ENCODE results near the gene TBX6.
"Not testable (repeated sequence)": the region's sequence is repeated elsewhere in the genome, so short reads cannot be mapped to it uniquely, and the experiment has no call there.

TBX6 gene, protein sequence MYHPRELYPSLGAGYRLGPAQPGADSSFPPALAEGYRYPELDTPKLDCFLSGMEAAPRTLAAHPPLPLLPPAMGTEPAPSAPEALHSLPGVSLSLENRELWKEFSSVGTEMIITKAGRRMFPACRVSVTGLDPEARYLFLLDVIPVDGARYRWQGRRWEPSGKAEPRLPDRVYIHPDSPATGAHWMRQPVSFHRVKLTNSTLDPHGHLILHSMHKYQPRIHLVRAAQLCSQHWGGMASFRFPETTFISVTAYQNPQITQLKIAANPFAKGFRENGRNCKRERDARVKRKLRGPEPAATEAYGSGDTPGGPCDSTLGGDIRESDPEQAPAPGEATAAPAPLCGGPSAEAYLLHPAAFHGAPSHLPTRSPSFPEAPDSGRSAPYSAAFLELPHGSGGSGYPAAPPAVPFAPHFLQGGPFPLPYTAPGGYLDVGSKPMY

GRCh38 chr16:30091474-30092372, at the start of gene TBX6:
Gene TBX6 (minus strand): TSS chr16:30091924. CDS start chr16:30091193, 731 bp downstream.
- DNase-seq (ENCODE audit: low read depth in 2 of 2) = peak; percentile 88 to 92

DNA sequence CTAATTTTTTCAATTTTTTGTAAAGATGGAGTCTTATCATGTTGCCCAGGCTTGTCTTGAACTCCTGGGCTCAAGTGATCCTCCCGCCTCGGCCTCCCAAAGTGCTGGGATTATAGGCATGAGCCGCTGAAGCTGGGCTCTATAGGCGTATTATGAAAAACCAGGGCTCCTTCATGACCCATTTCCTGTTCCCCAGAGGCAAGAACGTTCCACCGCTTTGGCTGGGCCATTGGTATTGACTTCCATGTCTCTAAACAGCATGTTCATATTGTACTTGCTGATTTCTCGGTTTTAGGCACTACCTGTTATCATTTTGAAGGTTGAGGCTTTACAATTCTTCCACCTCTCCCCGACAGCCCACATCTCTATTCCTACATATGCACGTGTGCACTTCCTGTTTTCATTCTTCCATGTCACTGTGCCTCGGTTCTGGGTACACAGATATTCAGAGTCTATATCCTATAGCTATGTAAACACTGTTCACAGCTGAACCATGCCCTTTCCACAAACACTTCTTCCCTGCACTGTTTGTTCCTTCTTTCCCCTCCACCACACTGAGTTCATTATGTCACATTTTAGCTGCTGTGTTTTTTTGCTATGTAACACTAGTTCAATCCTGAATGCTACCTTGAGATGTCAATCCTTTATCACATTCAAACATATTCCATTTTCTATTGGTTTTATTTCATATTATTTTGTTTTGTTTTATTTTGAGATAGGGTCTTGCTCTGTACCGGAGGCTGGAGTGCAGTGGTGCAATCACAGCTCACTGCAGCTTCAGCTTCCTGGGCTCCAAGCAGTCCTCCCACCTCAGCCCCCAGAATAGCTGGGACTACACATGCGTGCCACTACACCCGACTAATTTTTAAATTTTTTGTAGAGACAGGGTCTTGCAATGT, 48.1 kb upstream of the TBX6 start:
- DNase-seq (ENCODE audit: low read depth in 2 of 2) = no peak

- no peak for DNase-seq (ENCODE audit: low read depth in 2 of 2)
These were observed 46.2 kb upstream of the TBX6 start for GRCh38 chr16:30137897-30138296.

GRCh38 chr16:30136971-30137605, 45.4 kb upstream of the TBX6 start:
- no peak for DNase-seq (ENCODE audit: low read depth in 2 of 2)

GRCh38 chr16:30132591-30132990, 40.9 kb upstream of the TBX6 start:
- DNase-seq (ENCODE audit: low read depth in 2 of 2) = no peak

- DNase-seq (ENCODE audit: low read depth in 2 of 2) = no peak
These were observed 40.2 kb upstream of the TBX6 start for GRCh38 chr16:30131869-30132475.

- DNase-seq (ENCODE audit: low read depth in 2 of 2) = no peak
These were observed 36.3 kb upstream of the TBX6 start for GRCh38 chr16:30127993-30128392.

DNA sequence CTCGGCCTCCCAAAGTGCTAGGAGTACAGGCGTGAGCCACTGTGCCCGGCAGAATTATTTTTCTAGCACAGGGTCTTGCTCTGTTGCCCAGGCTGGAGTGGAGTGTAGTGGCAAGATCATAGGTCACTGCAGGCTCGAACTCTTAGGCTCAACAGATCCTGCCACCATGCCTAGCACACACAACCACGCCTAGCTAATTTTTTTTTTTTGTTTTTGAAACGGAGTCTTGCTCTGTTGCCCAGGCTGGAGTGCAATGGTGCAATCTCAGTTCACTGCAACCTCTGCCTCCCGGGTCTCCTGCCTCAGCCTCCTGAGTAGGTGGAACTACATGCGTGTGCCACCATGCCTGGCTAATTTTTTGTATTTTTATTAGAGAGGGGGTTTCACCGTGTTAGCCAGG, 34.0 kb upstream of the TBX6 start:
- not testable (repeated sequence) for DNase-seq (ENCODE audit: low read depth in 2 of 2)

DNA sequence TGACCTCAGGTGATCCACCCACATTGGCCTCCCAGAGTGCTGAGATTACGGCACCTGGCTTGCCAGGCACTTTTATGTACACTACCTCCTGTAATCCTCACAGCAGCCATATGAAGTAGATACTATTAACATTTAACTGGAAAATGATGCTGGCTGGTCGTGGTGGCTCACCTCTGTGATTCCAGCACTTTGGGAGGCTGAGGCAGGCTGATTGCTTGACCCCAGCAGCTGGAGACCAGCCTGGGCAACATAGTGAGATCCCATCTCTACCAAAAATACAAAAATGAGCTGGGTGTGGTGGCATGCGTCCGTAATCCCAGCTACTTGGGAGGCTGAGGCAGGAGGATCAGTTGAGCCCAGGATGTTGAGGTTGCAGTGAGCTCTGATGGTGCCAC, 33.3 kb upstream of the TBX6 start:
- no peak for DNase-seq (ENCODE audit: low read depth in 2 of 2)

DNA sequence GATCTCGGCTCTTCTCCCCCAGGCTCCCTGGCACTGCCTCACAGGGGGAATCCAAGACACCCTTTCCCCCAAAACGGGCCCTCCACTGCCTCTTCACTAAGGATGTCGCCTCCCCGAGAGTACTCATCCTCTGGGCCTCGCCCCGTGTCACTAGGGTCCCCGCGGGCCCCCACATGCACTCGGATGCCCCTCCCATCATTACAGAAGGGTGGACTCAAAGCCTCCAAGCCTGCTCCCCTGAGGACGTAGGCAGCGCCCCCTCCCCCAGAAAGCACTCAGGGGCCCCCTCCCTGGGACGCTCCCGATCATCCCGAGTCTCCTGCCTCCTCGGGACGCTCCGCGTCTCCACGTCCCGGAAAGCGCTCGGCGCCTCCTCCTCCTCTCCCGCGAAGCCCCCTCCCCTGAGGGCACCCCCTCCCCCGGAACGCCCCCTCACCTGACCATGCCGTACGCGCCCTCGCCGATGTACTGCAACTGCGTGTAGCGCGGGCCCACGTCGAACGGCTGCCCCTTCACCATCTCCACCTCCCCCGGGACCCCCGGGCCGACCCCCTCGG, 31.0 kb upstream of the TBX6 start:
- DNase-seq (ENCODE audit: low read depth in 2 of 2) = peak in 1 of 2 donors; percentile 9

DNA sequence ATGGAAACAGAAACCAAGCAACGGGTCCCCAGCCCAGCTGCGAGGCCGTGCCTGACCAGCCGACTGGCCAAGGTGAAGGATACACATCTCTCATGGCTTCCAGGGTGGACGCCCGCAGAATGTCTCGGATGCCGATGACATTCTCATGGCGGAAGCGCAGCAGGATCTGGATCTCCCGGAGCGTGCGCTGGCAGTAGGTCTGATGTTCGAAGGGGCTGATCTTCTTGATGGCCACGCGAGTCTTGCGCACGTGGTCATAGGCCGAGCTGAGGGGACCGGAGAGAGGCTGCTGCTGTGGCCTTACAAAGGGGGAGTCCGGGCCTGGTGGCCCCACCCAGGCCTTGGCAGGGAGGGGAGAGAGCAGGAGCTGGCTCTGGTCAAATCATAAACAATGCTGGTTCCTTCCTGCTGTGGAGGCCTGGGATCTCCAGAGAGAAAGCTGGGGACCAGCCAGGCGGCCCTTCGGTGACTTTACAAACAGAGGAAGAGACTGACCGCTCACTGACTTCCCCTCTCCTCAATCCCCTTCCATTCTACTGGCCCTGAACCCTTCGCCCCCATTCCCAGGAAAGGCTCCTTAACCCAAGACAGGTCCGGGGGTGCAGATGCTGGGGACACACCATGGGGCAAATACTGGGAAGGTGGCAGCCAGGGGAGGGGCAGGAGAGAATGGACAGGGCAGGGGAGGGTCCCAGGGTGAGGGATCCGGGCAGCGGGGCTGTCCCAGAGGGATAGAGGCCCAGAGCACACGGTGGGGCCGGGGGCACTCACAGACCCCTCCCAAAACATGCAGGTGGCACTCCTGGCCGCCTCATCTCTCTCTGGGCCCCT, 30.2 kb upstream of the TBX6 start:
- DNase-seq (ENCODE audit: low read depth in 2 of 2) = no peak

DNA sequence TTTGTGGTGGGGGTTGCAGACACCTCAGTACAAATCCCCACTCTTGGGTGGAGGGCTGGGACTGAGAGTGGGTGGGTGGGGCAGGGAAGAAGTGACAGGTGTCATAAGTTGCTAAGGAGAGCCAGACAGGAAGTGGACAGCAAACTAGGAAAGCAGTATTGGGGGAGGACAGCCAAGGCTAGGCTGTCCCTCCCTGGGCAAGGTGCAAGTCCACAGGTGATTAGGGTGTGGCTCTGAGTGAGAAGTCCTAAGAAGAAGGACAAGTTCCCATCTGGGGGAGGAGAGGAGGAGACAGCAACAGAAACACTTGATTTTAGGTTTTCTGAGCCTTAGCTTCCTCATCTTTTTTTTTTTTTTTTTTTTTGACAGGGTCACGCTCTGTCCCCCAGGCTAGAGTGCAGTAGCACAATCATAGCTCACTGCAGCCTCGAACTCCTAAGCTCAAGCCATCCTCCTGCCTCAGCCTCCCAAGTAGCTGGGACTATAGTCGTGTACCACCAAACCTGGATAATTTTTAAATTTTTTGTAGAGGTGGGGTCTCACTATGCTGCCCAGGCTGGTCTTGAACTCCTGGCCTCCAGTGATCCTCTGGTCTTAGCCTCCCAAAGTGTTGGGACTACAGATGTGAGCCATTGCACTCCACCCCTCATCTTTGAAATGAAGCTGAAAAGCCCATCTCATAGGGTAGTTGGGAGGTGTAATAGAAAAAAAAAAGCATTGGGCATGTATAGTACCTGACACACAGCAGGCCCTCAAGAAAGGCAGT, 28.8 kb upstream of the TBX6 start:
- DNase-seq (ENCODE audit: low read depth in 2 of 2) = no peak

GRCh38 chr16:30119428-30119827, 27.7 kb upstream of the TBX6 start:
- no peak for DNase-seq (ENCODE audit: low read depth in 2 of 2)

DNA sequence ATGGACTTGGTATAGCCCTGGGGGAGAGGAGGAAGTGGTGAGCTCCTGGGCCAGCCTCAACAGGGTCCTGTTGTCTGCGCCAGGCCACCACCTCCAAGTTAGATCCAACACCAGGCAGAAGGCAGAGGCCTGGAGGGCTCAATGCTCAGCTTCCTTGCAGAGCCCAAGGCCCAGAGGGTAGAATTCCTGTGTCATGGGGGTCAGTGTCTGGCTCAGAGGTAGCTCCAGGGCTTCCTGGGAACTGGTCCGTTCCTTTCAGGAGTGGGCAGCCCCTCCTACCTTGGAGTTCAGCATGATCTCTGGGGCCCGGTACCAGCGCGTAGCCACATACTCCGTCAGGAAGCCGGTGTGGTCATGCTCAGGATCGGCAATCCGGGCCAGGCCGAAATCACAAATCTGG, 26.0 kb upstream of the TBX6 start:
- no peak for DNase-seq (ENCODE audit: low read depth in 2 of 2)

DNA sequence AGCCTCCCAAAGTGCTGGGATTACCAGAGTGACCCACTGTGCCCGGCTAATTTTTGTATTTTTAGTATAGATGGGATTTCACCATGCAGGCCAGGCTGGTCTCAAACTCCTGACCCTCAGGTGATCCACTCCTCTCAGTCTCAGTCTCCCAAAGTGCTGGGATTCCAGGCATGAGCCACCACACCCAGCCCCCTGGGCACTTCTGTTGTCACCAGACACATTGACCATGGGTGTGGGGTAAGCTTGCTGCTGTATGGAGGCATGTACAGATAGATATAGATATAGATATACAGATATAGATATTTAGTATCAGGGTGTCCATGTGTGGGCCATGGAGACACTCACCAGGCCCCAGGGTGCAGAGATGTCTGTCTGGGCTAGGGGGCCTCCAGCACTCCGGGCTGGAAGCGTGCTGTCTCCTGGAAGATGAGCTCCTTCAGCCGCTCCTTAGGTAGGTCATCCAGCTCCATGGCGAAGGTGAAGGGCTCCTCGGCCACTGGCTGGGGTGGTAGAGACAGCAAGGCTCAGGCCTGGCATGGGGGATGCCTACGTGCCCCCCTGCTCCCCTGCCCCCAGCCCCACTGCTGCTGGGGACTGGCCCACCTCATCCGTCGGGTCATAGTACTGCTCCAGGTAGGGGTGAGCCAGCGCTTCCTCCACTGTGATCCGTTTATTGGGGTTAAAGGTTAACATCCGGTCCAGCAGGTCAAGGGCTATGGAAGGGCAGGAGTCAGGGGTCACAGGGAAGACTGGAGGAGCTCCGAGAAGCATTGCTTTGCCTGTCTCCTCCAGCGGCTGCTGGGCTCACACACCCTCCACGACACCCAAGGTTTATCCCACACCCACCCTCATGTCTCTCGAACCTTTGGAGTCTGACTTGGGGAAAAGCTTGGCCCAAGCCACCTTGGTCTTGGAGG, 24.8 kb upstream of the TBX6 start:
- no peak for DNase-seq (ENCODE audit: low read depth in 2 of 2)

DNA sequence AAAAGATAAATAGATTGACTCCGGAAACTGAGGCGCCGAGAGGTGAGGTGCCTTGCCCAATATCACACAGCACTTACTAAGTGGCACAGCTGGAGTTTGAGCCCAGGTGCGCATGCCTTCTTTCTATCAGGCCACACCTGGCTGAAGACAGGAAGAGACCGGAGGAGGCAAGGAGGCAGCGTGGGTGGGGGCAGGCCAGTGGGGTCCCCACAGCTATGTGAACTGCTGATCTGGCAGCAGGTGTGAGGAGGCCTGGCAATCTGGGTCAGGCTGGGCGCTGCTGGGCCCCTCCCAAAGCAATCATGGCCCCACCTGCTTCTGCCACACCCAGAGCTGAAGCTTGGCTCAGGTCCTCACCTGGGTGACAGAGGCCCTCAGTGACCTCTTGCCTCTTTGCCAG, 23.5 kb upstream of the TBX6 start:
- no peak for DNase-seq (ENCODE audit: low read depth in 2 of 2)

DNA sequence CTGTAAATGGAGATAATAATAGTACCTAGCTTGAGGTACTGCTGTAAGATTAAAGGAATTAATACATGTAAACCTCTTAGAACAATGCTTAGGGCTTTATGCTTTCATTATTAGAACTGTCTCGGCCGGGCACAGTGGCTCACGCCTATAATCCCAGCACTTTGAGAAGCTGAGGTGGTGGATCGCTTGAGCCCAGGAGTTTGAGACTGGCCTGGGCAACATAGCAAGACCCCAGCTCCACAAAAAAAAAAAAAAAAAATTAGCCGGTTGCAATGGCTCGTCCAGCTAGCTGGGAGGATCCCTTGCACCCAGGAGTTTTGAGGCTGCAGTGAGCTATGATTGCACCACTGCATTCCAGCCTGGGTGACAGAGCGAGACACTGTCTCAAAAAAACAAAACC, 23.1 kb upstream of the TBX6 start:
- not testable (repeated sequence) for DNase-seq (ENCODE audit: low read depth in 2 of 2)

GRCh38 chr16:30114411-30114810, 22.7 kb upstream of the TBX6 start:
- DNase-seq (ENCODE audit: low read depth in 2 of 2) = no peak
